Suprapubic skin (tissue), 4 donors: ENCODE results near the gene RHEX. TPM values are rescaled to one million over a fixed set of nuclear protein-coding genes. Genes with fewer than 3 reads are reported as not detected.

Source experiments
- DNase-seq, 2 donors: peaks; one replicate each; pipeline ENCODE4 v3.0.0-alpha.2; 2019; ENCODE audit warnings: low spot score in 2 of 2
- H3K27ac ChIP-seq: fragments of 200-600 bp; sonication (generic); one replicate; pipeline ENCODE4 v1.5.1; 2019
- H3K27me3 ChIP-seq: fragments of 200-600 bp; sonication (generic); one replicate; pipeline ENCODE4 v1.5.1; 2019
- H3K36me3 ChIP-seq: fragments of 200-600 bp; sonication (generic); one replicate; pipeline ENCODE4 v1.5.1; 2019
- H3K4me1 ChIP-seq: fragments of 200-600 bp; sonication (generic); one replicate; pipeline ENCODE4 v1.5.1; 2019
- H3K4me3 ChIP-seq: fragments of 200-600 bp; sonication (generic); one replicate; pipeline ENCODE4 v1.5.1; 2019; ENCODE audit warnings: mild to moderate bottlenecking
- H3K9me3 ChIP-seq: fragments of 200-600 bp; sonication (generic); one replicate; pipeline ENCODE4 v1.5.1; 2019
- CTCF ChIP-seq, 2 donors: fragments of 200-600 bp in 1 of 2; fragments of 450-650 bp in 1 of 2; sonication (generic) in 1 of 2; IDR thresholded peaks; one replicate each; pipeline ENCODE4 v1.5.1; 2016 to 2019; ENCODE audit warnings: antibody characterized with exemption in 2 of 2, mild to moderate bottlenecking in 1 of 2, moderate library complexity in 1 of 2
- EP300 ChIP-seq: sonication (generic); formaldehyde crosslinking; IDR thresholded peaks from one replicate; pipeline ENCODE4 v1.6.1; 2017; ENCODE audit warnings: antibody characterized with exemption
- POLR2A ChIP-seq, 2 donors: fragments of 450-650 bp; IDR thresholded peaks; one replicate each; pipeline ENCODE4 v1.6.1; 2017; ENCODE audit warnings: antibody characterized with exemption in 2 of 2, mild to moderate bottlenecking in 2 of 2, moderate library complexity in 2 of 2
- POLR2AphosphoS5 ChIP-seq, 3 donors: sonication (generic); formaldehyde crosslinking; IDR thresholded peaks; one replicate each; pipeline ENCODE4 v1.6.1; 2017; ENCODE audit warnings: antibody characterized with exemption in 3 of 3
- WGBS: methylation state at CpG from one replicate; pipeline ENCODE4 v1.1.5; 2018; 5-methylcytosine and 5-hydroxymethylcytosine counted together
- total RNA-seq, 4 donors: library from RNA; depleted of rRNA; stranded (reverse); fragments of >200 nt; gene quantifications; one replicate each; pipeline ENCODE4 v1.1.0, GENCODE V29; 2016

The RHEX gene
- total RNA-seq, 4 donors from 2014 or later = 1.2 to 2.8 (median 1.2) TPM; not detected in 1

- no peaks in the 10 kb centered on the region for H3K9me3 ChIP-seq
- no peak overlapping the region for H3K4me3 ChIP-seq
- H3K27ac ChIP-seq = no peak overlapping the region
- no peak for DNase-seq
- H3K27me3 ChIP-seq = no peaks in the 10 kb centered on the region
- TF ChIP-seq EP300 (no peak), CTCF (IDR thresholded peaks at IDR 0.05) (no peak), POLR2AphosphoS5 (IDR thresholded peaks at IDR 0.05) (no peak), POLR2A (IDR thresholded peaks at IDR 0.05) (no peak)
- no peaks in the 10 kb centered on the region for H3K4me1 ChIP-seq
- 65% methylated on average over 6 of the region's 6 CpGs for WGBS
- no peaks in the 10 kb centered on the region for H3K36me3 ChIP-seq
Measured at GRCh38 chr1:206066479-206067171, 13.7 kb downstream of the RHEX start.

GRCh38 chr1:206067486-206068227, 14.7 kb downstream of the RHEX start:
- Histone ChIP-seq H3K4me3 (no peak overlapping the region), H3K36me3 (no peaks in the 10 kb centered on the region), H3K9me3 (no peaks in the 10 kb centered on the region), H3K27ac (no peak overlapping the region), H3K27me3 (no peaks in the 10 kb centered on the region), H3K4me1 (no peaks in the 10 kb centered on the region)
- TF ChIP-seq EP300 (no peak), CTCF (IDR thresholded peaks at IDR 0.05) (no peak), POLR2AphosphoS5 (IDR thresholded peaks at IDR 0.05) (no peak), POLR2A (IDR thresholded peaks at IDR 0.05) (no peak)
- 60% methylated on average over 8 of the region's 8 CpGs for WGBS
- no peak for DNase-seq

GRCh38 chr1:206068314-206068713, 15.3 kb downstream of the RHEX start:
- WGBS = 57% methylated on average over 1 of the region's 1 CpG
- Histone ChIP-seq H3K27ac (no peak overlapping the region), H3K36me3 (no peaks in the 10 kb centered on the region), H3K27me3 (no peaks in the 10 kb centered on the region), H3K4me3 (no peak overlapping the region), H3K4me1 (no peaks in the 10 kb centered on the region), H3K9me3 (no peaks in the 10 kb centered on the region)
- DNase-seq = no peak
- TF ChIP-seq POLR2A (IDR thresholded peaks at IDR 0.05) (no peak), CTCF (IDR thresholded peaks at IDR 0.05) (no peak), POLR2AphosphoS5 (IDR thresholded peaks at IDR 0.05) (no peak), EP300 (no peak)

GRCh38 chr1:206070627-206071304, 17.8 kb downstream of the RHEX start:
- H3K27ac ChIP-seq = no peak overlapping the region
- TF ChIP-seq POLR2A (IDR thresholded peaks at IDR 0.05) (no peak), CTCF (IDR thresholded peaks at IDR 0.05) (no peak), EP300 (no peak), POLR2AphosphoS5 (IDR thresholded peaks at IDR 0.05) (no peak)
- H3K27me3 ChIP-seq = no peaks in the 10 kb centered on the region
- no peaks in the 10 kb centered on the region for H3K4me1 ChIP-seq
- 84% methylated on average over 9 of the region's 9 CpGs for WGBS
- no peaks in the 10 kb centered on the region for H3K36me3 ChIP-seq
- no peak overlapping the region for H3K4me3 ChIP-seq
- no peak for DNase-seq
- H3K9me3 ChIP-seq = no peaks in the 10 kb centered on the region

GRCh38 chr1:206074839-206075238, 21.9 kb downstream of the RHEX start:
- 51% methylated on average over 3 of the region's 3 CpGs for WGBS
- H3K9me3 ChIP-seq = no peaks in the 10 kb centered on the region
- H3K4me3 ChIP-seq = no peak overlapping the region
- no peaks in the 10 kb centered on the region for H3K27me3 ChIP-seq
- peaks cover 4% of the 10 kb centered on the region for H3K4me1 ChIP-seq
- no peak overlapping the region for H3K27ac ChIP-seq
- no peak for TF ChIP-seq POLR2A (IDR thresholded peaks at IDR 0.05)
- TF ChIP-seq POLR2AphosphoS5 (IDR thresholded peaks at IDR 0.05) = no peak
- no peak for TF ChIP-seq EP300
- no peak for TF ChIP-seq CTCF (IDR thresholded peaks at IDR 0.05)
- no peak for DNase-seq
- no peaks in the 10 kb centered on the region for H3K36me3 ChIP-seq
